Activated T-helper 9 cell treated with anti-CD3 and anti-CD28 coated beads, Interleukin-2, amount 50 U/mL, for 16 hours (primary cell): ENCODE measurements around the gene TOM1L1.

Source experiments
- DNase-seq: peaks from one replicate; pipeline ENCODE4 v3.0.0-alpha.2; 2020; ENCODE audit warnings: low read depth

The TOM1L1 gene

GRCh38 chr17:54898576-54898975 lies 2.1 kb upstream of the TOM1L1 start:
- no peak for DNase-seq

- no peak for DNase-seq
Measured at GRCh38 chr17:54899201-54899600, 1.5 kb upstream of the TOM1L1 start.

- no peak for DNase-seq
Measured at GRCh38 chr17:54899721-54900456, 763 bp upstream of the TOM1L1 start.

GRCh38 chr17:54901230-54901822 lies 674 bp downstream of the TOM1L1 start:
- no peak for DNase-seq

- no peak for DNase-seq
Measured at GRCh38 chr17:54902017-54902416, 1.4 kb downstream of the TOM1L1 start.

GRCh38 chr17:54902611-54903010 lies 2.0 kb downstream of the TOM1L1 start:
- no peak for DNase-seq

- no peak for DNase-seq
Measured at GRCh38 chr17:54903375-54903774, 2.7 kb downstream of the TOM1L1 start.

GRCh38 chr17:54906683-54907082 lies 6.0 kb downstream of the TOM1L1 start:
- DNase-seq: no peak

- DNase-seq: no peak
Measured at GRCh38 chr17:54907376-54907775, 6.7 kb downstream of the TOM1L1 start.

- DNase-seq: no peak
Measured at GRCh38 chr17:54909766-54910165, 9.1 kb downstream of the TOM1L1 start.

GRCh38 chr17:54916721-54917120 lies 16.1 kb downstream of the TOM1L1 start:
- no peak for DNase-seq

- DNase-seq: no peak
Measured at GRCh38 chr17:54919425-54919824, 18.8 kb downstream of the TOM1L1 start.

- no peak for DNase-seq
Measured at GRCh38 chr17:54920819-54921218, 20.2 kb downstream of the TOM1L1 start.

- DNase-seq: no peak
Measured at GRCh38 chr17:54924405-54924804, 23.8 kb downstream of the TOM1L1 start.

- DNase-seq: no peak
Measured at GRCh38 chr17:54927525-54927924, 26.9 kb downstream of the TOM1L1 start.

GRCh38 chr17:54932711-54933110 lies 32.1 kb downstream of the TOM1L1 start:
- DNase-seq: no peak

- no peak for DNase-seq
Measured at GRCh38 chr17:54933921-54934320, 33.3 kb downstream of the TOM1L1 start.

- no peak for DNase-seq
Measured at GRCh38 chr17:54935471-54935870, 34.8 kb downstream of the TOM1L1 start.

GRCh38 chr17:54937018-54937417 lies 36.4 kb downstream of the TOM1L1 start:
- DNase-seq: no peak

GRCh38 chr17:54937426-54937825 lies 36.8 kb downstream of the TOM1L1 start:
- DNase-seq: no peak

GRCh38 chr17:54941285-54941684 lies 40.6 kb downstream of the TOM1L1 start:
- no peak for DNase-seq

GRCh38 chr17:54944796-54945195 lies 44.1 kb downstream of the TOM1L1 start:
- DNase-seq: no peak

- no peak for DNase-seq
Measured at GRCh38 chr17:54945231-54945630, 44.6 kb downstream of the TOM1L1 start.

- DNase-seq: no peak
Measured at GRCh38 chr17:54945671-54946070, 45.0 kb downstream of the TOM1L1 start.
